T-cell (primary cell): ENCODE measurements around the gene PCDHGA8. TPM values are rescaled to one million over a fixed set of nuclear protein-coding genes. Genes with fewer than 3 reads are reported as not detected.

ENCODE experiments used
- ATAC-seq, 4 experiments: fragments of 200-7000 bp in 3 of 4; fragments of 150-1000 bp in 1 of 4; cut with Tn5 transposase; replicated peaks in 1 of 4; 1 replicate in 3 of 4; 2 replicates in 1 of 4; pipeline ENCODE4 v1.10.0; 2021; ENCODE audit warnings: moderate library complexity in 3 of 4, mild to moderate bottlenecking in 2 of 4, moderate number of reproducible peaks in 1 of 4
- CTCF ChIA-PET, 2 donors: fragments of 300-600 bp; sonication (Branson Sonifier 250); formaldehyde crosslinking; loops; one replicate each; lab custom pipeline; 2022; ENCODE audit warnings: antibody characterized with exemption in 2 of 2; lab: Charles Lee
- POLR2A ChIA-PET, 2 donors: fragments of 300-600 bp; sonication (Branson Sonifier 250); formaldehyde crosslinking; loops; one replicate each; lab custom pipeline; 2022; ENCODE audit warnings: antibody characterized with exemption in 2 of 2; lab: Charles Lee
- DNase-seq, 35 experiments: peaks; one replicate each; pipeline versions ENCODE4 v3.0.0 to v3.0.0-alpha.2; 2013 to 2023
- H3K27ac ChIP-seq: one replicate; pipeline ENCODE4 v1.5.1; 2013; ENCODE audit warnings: low read length
- H3K27me3 ChIP-seq, 2 experiments: replicated peaks in 1 of 2; 1 replicate in 1 of 2; 2 replicates in 1 of 2; pipeline versions ENCODE4 v1.6.1 to v1.7.0; 2013; ENCODE audit warnings: low read length in 1 of 2, mixed read lengths in 1 of 2; ENCODE audit not compliant: control insufficient read depth in 2 of 2, insufficient read depth in 2 of 2; ENCODE audit errors: extremely low read depth in 1 of 2
- H3K36me3 ChIP-seq, 2 donors: 1 replicate in 1 of 2; 2 replicates in 1 of 2; pipeline versions ENCODE4 v1.6.1 to v1.7.0; 2013; ENCODE audit warnings: low read length in 1 of 2; ENCODE audit not compliant: control insufficient read depth in 2 of 2, insufficient read depth in 1 of 2; ENCODE audit errors: extremely low read depth in 1 of 2
- H3K4me1 ChIP-seq, 2 experiments: 1 replicate in 1 of 2; 2 replicates in 1 of 2; pipeline versions ENCODE4 v1.6.1 to v1.7.0; 2013; ENCODE audit warnings: low read length in 2 of 2, mixed read lengths in 1 of 2; ENCODE audit not compliant: insufficient read depth in 2 of 2, control insufficient read depth in 1 of 2; ENCODE audit errors: extremely low read depth in 1 of 2
- H3K4me3 ChIP-seq, 2 donors: 1 replicate in 1 of 2; 2 replicates in 1 of 2; pipeline versions ENCODE4 v1.5.1 to v1.7.0; 2013; ENCODE audit warnings: mild to moderate bottlenecking in 2 of 2, low read length in 1 of 2, moderate library complexity in 1 of 2; ENCODE audit not compliant: control insufficient read depth in 1 of 2; ENCODE audit errors: extremely low read depth in 1 of 2
- H3K9me3 ChIP-seq: 2 replicates; pipeline ENCODE4 v1.7.0; 2013
- H3K27ac Mint-ChIP-seq, 2 donors: one replicate each; pipeline ENCODE4 v1.8.0; 2020 to 2021; ENCODE audit warnings: mild to moderate bottlenecking in 2 of 2, mixed read lengths in 2 of 2
- H3K27me3 Mint-ChIP-seq, 2 donors: one replicate each; pipeline ENCODE4 v1.8.0; 2021 to 2022; ENCODE audit warnings: mixed read lengths in 2 of 2
- H3K36me3 Mint-ChIP-seq: one replicate; pipeline ENCODE4 v1.8.0; 2021; ENCODE audit warnings: mixed read lengths
- H3K4me1 Mint-ChIP-seq, 3 donors: one replicate each; pipeline ENCODE4 v1.8.0; 2020 to 2022; ENCODE audit warnings: mixed read lengths in 3 of 3, mild to moderate bottlenecking in 1 of 3
- H3K4me3 Mint-ChIP-seq, 3 donors: one replicate each; pipeline ENCODE4 v1.8.0; 2020 to 2022; ENCODE audit warnings: mild to moderate bottlenecking in 3 of 3, mixed read lengths in 3 of 3, moderate library complexity in 3 of 3
- H3K9me3 Mint-ChIP-seq, 3 donors: one replicate each; pipeline ENCODE4 v1.8.0; 2020 to 2022; ENCODE audit warnings: mixed read lengths in 3 of 3
- WGBS: methylation state at CpG from one replicate; pipeline ENCODE4 v1.1.5; 2013; ENCODE audit warnings: missing lambda C conversion rate; ENCODE audit not compliant: insufficient coverage; 5-methylcytosine and 5-hydroxymethylcytosine counted together
- total RNA-seq, 35 experiments: library from RNA in 6 of 35; stranded (reverse) in 6 of 35; fragments of 120-200 nt in 1 of 35; gene quantifications; one replicate each; pipeline versions ENCODE4 v1.2.1 to v1.2.4 and lab custom pipeline; 2013 to 2026

The PCDHGA8 gene
- total RNA-seq, 5 donors from 2014 or later (not counting 1 experiment from before 2014, with no cell fraction given) = 0.05 to 0.13 (median 0.09) TPM; not detected in 2

DNA sequence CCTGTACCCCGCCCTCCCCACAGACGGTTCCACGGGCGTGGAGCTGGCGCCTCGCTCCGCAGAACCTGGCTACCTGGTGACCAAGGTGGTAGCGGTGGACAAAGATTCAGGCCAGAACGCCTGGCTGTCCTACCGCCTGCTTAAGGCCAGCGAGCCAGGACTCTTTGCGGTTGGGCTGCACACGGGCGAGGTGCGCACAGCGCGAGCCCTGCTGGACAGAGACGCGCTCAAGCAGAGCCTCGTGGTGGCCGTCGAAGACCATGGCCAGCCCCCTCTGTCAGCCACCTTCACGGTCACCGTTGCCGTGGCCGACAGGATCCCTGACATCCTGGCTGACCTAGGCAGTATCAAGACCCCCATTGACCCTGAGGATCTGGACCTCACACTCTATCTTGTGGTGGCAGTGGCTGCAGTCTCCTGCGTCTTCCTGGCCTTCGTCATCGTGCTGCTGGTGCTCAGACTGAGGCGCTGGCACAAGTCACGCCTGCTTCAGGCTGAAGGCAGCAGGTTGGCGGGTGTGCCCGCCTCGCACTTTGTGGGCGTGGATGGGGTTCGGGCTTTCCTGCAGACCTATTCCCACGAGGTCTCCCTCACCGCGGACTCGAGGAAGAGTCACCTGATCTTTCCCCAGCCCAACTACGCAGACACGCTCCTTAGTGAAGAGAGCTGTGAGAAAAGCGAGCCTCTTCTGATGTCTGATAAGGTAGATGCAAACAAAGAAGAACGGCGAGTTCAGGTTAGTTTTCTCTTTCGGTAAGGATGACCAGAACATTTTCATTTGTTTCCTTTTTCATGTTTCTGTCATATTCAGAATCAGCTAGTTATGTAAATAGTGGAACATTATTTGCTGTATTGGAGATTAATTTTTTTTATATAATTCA is 26.2 kb upstream of the PCDHGA8 start:
- POLR2A ChIA-PET = no interaction called here
- no peak overlapping the region for H3K27ac Mint-ChIP-seq
- no peak overlapping the region for H3K4me3 Mint-ChIP-seq
- H3K36me3 Mint-ChIP-seq = peaks cover 12% of the 10 kb centered on the region
- peak overlapping the region in 1 of 2 donors; percentile 32 for H3K4me3 ChIP-seq
- DNase-seq (no peak), ATAC-seq (no peak)
- peaks cover 38 to 53% of the 10 kb centered on the region in 2 experiments for H3K27me3 ChIP-seq
- peaks cover 0 to 8% of the 10 kb centered on the region in 2 donors for H3K36me3 ChIP-seq
- peaks cover 7 to 8% (median 7%) of the 10 kb centered on the region in 3 donors for H3K4me1 Mint-ChIP-seq
- CTCF ChIA-PET = no interaction called here
- peaks cover 13 to 33% (median 28%) of the 10 kb centered on the region in 3 donors for H3K9me3 Mint-ChIP-seq
- no peak overlapping the region for H3K27ac ChIP-seq
- H3K27me3 Mint-ChIP-seq = peaks cover 66 to 83% of the 10 kb centered on the region in 2 donors
- peaks cover 0 to 4% of the 10 kb centered on the region in 2 experiments for H3K4me1 ChIP-seq
- WGBS = 52% methylated on average over 42 of the region's 46 CpGs
- peaks cover 11% of the 10 kb centered on the region for H3K9me3 ChIP-seq

DNA sequence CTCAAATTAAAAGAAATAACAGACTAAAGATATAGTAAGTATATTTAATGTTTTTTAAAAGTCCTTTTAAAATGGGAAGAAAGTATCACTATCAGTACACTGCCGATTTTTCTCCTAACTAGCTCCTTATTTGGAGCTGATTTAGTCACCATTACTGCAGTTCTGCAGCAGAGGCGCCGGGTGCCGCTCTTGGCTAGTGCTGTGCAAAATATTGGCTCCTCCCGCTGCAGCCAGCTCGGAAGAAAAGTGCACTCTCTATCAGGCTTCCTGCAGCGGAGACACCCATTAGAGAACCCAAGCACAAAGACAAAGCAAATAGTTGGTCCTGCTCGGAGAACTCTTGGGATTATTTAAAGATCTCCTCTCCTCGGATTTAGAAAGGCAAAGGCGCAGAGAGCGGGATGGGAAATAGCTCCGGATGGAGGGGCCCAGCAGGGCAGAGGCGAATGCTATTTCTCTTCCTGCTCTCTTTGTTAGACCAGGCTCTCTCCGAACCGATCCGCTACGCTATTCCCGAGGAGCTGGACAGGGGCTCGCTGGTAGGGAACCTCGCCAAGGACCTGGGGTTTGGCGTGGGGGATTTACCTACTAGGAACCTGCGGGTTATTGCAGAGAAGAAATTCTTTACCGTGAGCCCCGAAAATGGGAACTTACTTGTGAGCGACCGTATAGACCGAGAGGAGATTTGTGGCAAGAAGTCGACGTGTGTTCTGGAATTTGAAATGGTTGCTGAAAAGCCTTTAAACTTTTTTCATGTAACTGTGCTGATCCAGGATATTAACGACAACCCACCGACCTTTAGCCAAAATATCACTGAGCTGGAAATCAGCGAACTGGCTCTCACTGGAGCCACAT is 22.2 kb upstream of the PCDHGA8 start, which contains the start of gene PCDHGB3:
PCDHGB3 (plus strand) TSS at position 249 of the 855 bp plus-strand sequence; CDS start at position 402, 153 bp downstream.
- ChIA-PET POLR2A (interaction anchor here in 1 of 2 donors (0.7 to 1.0 kb wide), 2 partner anchors 10 to 16 kb away, joined by 3 read pairs; partner anchors contain the start of gene PCDHGA4), CTCF (interaction anchor here (0.7 to 2.5 kb wide), 16 partner anchors 11 to 1253 kb away, joined by 3 to 19 read pairs (median 4); partner anchors contain the start of genes PCDHGA1 (in 2 of the 2), PCDHGA10 (in 1 of the 2) and TAF7 (in 1 of the 2))
- Mint-ChIP-seq H3K36me3 (peaks cover 8% of the 10 kb centered on the region), H3K27me3 (peaks cover 56 to 84% of the 10 kb centered on the region in 2 donors), H3K4me3 (peak within 1 kb of the TSS; percentile 66 to 80 (median 77)), H3K9me3 (peaks cover 5 to 24% (median 22%) of the 10 kb centered on the region in 3 donors), H3K27ac (no peak within 1 kb of the TSS), H3K4me1 (peaks cover 7 to 9% (median 8%) of the 10 kb centered on the region in 3 donors)
- WGBS = 23% methylated on average over 27 of the region's 32 CpGs
- Histone ChIP-seq H3K27ac (no peak within 1 kb of the TSS), H3K4me3 (peak within 1 kb of the TSS; percentile 12 to 58), H3K4me1 (peaks cover 0 to 7% of the 10 kb centered on the region in 2 experiments), H3K27me3 (peaks cover 32 to 61% of the 10 kb centered on the region in 2 experiments), H3K9me3 (peaks cover 11% of the 10 kb centered on the region), H3K36me3 (peaks cover 0 to 4% of the 10 kb centered on the region in 2 donors)
- ATAC-seq (peak in 3 of 4 experiments; percentile 52 to 85 (median 82)), DNase-seq (peak in 19 of 35 experiments; percentile 6 to 51 (median 25))

DNA sequence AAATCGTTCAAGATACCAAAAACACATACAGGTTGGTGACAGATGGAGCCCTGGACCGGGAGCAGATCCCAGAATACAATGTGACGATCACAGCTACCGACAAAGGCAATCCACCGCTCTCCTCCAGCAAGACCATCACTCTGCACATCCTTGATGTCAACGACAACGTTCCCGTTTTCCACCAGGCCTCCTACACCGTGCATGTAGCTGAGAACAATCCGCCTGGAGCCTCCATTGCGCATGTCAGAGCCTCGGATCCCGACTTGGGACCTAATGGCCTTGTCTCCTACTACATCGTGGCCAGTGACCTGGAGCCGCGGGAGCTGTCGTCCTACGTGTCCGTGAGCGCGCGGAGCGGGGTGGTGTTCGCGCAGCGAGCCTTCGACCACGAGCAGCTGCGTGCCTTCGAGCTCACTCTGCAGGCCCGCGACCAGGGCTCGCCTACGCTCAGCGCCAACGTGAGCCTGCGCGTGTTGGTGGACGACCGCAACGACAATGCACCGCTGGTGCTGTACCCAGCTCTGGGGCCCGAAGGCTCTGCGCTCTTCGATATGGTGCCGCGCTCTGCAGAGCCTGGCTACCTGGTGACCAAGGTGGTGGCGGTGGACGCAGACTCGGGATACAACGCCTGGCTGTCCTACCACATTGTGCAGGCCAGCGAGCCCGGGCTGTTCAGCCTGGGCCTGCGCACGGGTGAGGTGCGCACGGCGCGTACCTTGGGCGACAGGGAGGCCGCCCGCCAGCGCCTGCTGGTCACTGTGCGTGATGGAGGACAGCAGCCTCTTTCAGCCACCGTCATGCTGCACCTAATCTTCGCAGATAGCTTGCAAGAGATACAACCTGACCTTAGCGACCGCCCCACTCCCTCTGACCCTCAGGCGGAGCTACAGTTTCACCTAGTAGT is 20.6 kb upstream of the PCDHGA8 start:
- H3K27me3 ChIP-seq = peaks cover 22 to 61% of the 10 kb centered on the region in 2 experiments
- H3K27ac Mint-ChIP-seq = no peak overlapping the region
- 49% methylated on average over 69 of the region's 69 CpGs for WGBS
- H3K9me3 Mint-ChIP-seq = peaks cover 5 to 25% (median 20%) of the 10 kb centered on the region in 3 donors
- DNase-seq (no peak), ATAC-seq (no peak)
- POLR2A ChIA-PET = no interaction called here
- H3K4me1 Mint-ChIP-seq = peaks cover 7 to 9% (median 8%) of the 10 kb centered on the region in 3 donors
- peaks cover 51 to 80% of the 10 kb centered on the region in 2 donors for H3K27me3 Mint-ChIP-seq
- no peak overlapping the region for H3K4me3 Mint-ChIP-seq
- peaks cover 9% of the 10 kb centered on the region for H3K9me3 ChIP-seq
- peaks cover 6% of the 10 kb centered on the region for H3K36me3 Mint-ChIP-seq
- no peak overlapping the region for H3K27ac ChIP-seq
- H3K4me3 ChIP-seq = peak overlapping the region in 1 of 2 donors; percentile 27
- H3K36me3 ChIP-seq = peaks cover 0 to 4% of the 10 kb centered on the region in 2 donors
- CTCF ChIA-PET = interaction anchor here (2.1 to 2.5 kb wide), 4 partner anchors 152 to 196 kb away, joined by 7 to 19 read pairs (median 11); no protein-coding TSS in a partner anchor
- H3K4me1 ChIP-seq = peaks cover 0 to 7% of the 10 kb centered on the region in 2 experiments

DNA sequence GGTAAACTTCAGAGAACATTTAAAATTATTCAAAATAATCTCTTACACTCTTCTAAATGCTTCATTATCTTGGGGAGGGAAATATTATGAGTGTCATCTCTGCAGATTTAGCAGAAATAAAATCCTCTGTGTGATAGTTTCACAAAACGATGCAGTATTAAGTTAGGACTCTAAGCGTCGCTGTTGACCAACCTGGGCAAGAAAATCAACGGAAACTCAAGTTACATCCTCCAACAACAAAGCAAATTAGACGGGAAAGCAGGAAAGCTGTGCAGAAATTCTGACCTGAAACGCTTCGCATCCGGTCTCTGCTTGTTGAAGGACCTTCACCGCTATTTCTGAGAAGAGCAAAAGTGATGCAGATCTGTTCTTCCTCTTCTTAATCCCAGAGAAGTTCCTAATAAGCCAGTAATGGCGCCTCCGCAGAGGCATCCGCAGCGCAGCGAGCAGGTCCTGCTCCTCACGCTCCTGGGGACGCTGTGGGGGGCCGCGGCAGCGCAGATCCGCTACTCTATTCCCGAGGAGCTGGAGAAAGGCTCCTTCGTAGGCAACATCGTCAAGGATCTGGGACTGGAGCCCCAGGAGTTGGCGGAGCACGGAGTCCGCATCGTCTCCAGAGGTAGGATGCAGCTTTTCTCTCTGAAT is 18.6 kb upstream of the PCDHGA8 start, which contains the start of gene PCDHGA6:
PCDHGA6 (plus strand) TSS at position 219 of the 645 bp plus-strand sequence; CDS start at position 412, 193 bp downstream.
- Histone ChIP-seq H3K4me1 (peaks cover 0 to 7% of the 10 kb centered on the region in 2 experiments), H3K27me3 (peaks cover 19 to 65% of the 10 kb centered on the region in 2 experiments), H3K9me3 (peaks cover 11% of the 10 kb centered on the region), H3K4me3 (peak within 1 kb of the TSS in 1 of 2 donors; percentile 55), H3K36me3 (peaks cover 0 to 4% of the 10 kb centered on the region in 2 donors), H3K27ac (no peak within 1 kb of the TSS)
- H3K36me3 Mint-ChIP-seq = peaks cover 7% of the 10 kb centered on the region
- WGBS = 50% methylated on average over 24 of the region's 27 CpGs
- H3K27me3 Mint-ChIP-seq = peaks cover 47 to 67% of the 10 kb centered on the region in 2 donors
- no peak for ATAC-seq
- no peak within 1 kb of the TSS for H3K27ac Mint-ChIP-seq
- peaks cover 5 to 27% (median 23%) of the 10 kb centered on the region in 3 donors for H3K9me3 Mint-ChIP-seq
- H3K4me3 Mint-ChIP-seq = peak within 1 kb of the TSS; percentile 25 to 42 (median 32)
- ChIA-PET POLR2A (no interaction called here), CTCF (interaction anchor here in 1 of 2 donors (0.8 kb wide), 1 partner anchor 56 kb away, joined by 3 read pairs; no protein-coding TSS in a partner anchor)
- peaks cover 7 to 9% (median 8%) of the 10 kb centered on the region in 3 donors for H3K4me1 Mint-ChIP-seq
- DNase-seq = peak in 1 of 35 experiments; percentile 20

DNA sequence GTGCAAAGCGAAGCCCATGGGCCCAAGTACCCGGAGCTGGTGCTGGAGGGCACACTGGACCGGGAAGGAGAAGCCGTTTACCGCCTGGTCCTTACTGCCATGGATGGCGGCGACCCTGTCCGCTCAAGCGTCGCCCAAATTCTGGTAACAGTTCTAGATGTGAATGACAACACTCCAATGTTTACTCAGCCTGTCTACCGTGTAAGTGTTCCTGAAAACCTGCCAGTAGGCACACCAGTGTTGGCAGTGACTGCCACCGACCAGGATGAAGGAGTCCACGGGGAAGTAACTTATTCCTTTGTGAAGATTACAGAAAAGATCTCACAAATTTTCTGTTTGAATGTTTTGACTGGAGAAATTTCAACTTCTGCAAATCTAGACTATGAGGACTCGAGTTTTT is 17.8 kb upstream of the PCDHGA8 start:
- Mint-ChIP-seq H3K9me3 (peaks cover 5 to 29% (median 29%) of the 10 kb centered on the region in 3 donors), H3K27ac (no peak overlapping the region), H3K4me3 (no peak overlapping the region), H3K36me3 (peaks cover 9% of the 10 kb centered on the region), H3K4me1 (peaks cover 7 to 8% (median 8%) of the 10 kb centered on the region in 3 donors), H3K27me3 (peaks cover 50 to 67% of the 10 kb centered on the region in 2 donors)
- 61% methylated on average over 14 of the region's 14 CpGs for WGBS
- H3K36me3 ChIP-seq = peaks cover 0 to 4% of the 10 kb centered on the region in 2 donors
- ChIA-PET CTCF (interaction anchor here in 1 of 2 donors (0.8 to 1.0 kb wide), 2 partner anchors 46 to 57 kb away, joined by 3 read pairs; no protein-coding TSS in a partner anchor), POLR2A (no interaction called here)
- peaks cover 11% of the 10 kb centered on the region for H3K9me3 ChIP-seq
- ATAC-seq = no peak
- no peak overlapping the region for H3K27ac ChIP-seq
- H3K4me1 ChIP-seq = peaks cover 0 to 7% of the 10 kb centered on the region in 2 experiments
- peaks cover 16 to 62% of the 10 kb centered on the region in 2 experiments for H3K27me3 ChIP-seq
- no peak for DNase-seq
- peak overlapping the region in 1 of 2 donors; percentile 55 for H3K4me3 ChIP-seq
